ENCODE results near the gene KLHL33. TPM values are rescaled to one million over a fixed set of nuclear protein-coding genes. Genes with fewer than 3 reads are reported as not detected.

Gene KLHL33
- total and polyA plus RNA-seq, 12 donors, result 0.13 to 1.4 (median 0.40) TPM

DNA sequence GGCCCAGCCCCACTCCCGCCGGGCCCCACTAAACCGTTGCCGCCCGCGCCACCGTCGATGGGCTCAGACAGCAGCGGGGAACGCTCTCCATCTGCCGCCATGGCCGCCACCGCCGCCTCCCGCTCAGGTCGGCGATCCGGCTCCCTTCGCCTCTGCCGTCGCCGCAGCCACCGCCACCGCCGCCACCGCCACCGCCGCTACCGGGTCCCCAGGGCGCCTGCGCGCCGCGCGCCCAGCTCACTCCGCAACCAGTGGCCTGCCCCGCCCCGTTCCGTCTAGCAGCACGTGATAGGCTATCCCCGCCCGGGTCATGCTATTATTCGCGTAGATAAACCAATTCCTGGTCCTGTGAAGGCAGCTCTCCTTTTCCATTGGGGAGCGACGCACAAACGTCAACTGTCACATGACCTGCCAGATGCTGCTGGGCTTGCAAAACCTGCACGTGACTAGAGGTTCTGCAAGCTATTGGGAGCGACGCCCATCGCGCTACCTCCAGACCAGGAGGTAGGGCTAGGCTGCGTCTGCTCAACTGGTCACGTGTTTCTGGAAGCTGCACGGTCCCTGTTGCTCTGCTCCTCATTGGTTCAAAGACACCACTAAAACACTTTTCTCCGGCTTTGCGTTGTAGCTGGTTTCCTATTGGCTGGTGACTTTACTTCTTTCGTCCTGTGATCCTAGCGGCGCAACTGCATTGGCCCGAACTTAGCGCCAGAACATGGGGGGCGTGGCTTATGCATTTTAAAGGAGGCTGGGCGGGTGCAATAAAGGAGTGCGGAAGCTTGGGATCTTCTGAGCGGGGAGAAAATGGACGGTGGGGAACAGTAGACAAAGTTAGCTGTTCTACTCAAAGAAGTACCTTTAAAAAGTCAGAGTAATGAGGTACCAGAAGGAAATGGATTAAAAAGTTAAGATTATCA is 25.5 kb upstream of the KLHL33 start, which contains the start of gene PIP4P1:
PIP4P1 (minus strand) TSS at position 210 of the 917 bp plus-strand sequence; CDS start at position 101, 109 bp downstream.
- intact Hi-C loops (cut with DNase I), result loop anchor here in 7 of 10 donors (5.0 to 10.0 kb wide), 5 partner anchors 119 to 223 kb away; partner anchors contain the start of genes RNASE4 (in 5 of the 7), ANG (in 2 of the 7), CCNB1IP1 (in 1 of the 7) and PARP2 (in 1 of the 7)
- H3K4me1 ChIP-seq, result peaks cover 9 to 49% (median 24%) of the 10 kb centered on the region in 9 donors
- DNase-seq, result peak; percentile 97 to 99

DNA sequence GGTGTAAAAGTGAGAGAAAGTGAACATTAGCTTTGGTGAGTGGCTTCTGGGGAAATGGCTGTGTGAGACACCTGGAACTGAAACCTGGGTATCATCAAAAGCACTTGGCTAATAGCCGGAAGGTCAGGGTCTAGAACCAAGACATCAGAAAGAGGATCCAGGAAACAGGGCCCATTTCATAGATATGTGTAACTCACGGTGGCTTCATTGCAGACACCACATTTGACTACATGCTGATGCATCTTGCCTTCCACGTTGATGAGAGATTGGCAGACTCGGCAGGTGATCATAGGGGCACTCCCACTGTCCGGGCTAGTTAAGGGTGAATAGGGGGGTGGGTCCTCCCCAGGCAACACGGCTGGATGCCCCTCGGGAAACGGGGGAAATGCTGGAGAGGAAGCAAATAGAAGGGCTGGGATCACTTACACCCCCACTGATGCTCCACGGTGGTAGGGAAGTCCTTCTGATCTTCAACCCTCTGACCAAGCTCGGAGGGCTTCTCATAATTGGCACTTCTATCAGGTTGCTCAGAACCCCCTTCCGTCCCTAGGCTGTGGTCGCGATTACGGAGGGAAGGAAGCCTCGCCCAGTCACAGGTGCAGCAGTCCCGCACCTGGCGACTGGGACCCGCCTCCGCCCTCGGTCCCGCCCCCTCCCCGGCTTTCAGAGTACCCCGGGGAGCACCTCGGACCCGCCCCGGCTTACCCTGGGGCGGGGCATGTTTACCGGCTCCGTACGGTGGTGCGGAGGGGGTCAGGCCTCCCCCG is 24.7 kb upstream of the KLHL33 start:
- 6 to 8% methylated on average over 32 of the region's 32 CpGs for WGBS, 2 donors
- peaks cover 0 to 43% (median 30%) of the 10 kb centered on the region in 9 donors for H3K36me3 ChIP-seq
- peak in 2 of 8 donors; percentile 12 to 15 for ATAC-seq

More for the DNA sequence above, 25.5 kb upstream of the KLHL33 start, which contains the start of gene PIP4P1:
- no peaks in the 10 kb centered on the region for H3K27me3 ChIP-seq
- peak; percentile 96 to 99 (median 98) for ATAC-seq
- 0% methylated on average over 49 to 67 of the region's 67 CpGs for WGBS, 2 donors
- TF ChIP-seq, protein P1, sequence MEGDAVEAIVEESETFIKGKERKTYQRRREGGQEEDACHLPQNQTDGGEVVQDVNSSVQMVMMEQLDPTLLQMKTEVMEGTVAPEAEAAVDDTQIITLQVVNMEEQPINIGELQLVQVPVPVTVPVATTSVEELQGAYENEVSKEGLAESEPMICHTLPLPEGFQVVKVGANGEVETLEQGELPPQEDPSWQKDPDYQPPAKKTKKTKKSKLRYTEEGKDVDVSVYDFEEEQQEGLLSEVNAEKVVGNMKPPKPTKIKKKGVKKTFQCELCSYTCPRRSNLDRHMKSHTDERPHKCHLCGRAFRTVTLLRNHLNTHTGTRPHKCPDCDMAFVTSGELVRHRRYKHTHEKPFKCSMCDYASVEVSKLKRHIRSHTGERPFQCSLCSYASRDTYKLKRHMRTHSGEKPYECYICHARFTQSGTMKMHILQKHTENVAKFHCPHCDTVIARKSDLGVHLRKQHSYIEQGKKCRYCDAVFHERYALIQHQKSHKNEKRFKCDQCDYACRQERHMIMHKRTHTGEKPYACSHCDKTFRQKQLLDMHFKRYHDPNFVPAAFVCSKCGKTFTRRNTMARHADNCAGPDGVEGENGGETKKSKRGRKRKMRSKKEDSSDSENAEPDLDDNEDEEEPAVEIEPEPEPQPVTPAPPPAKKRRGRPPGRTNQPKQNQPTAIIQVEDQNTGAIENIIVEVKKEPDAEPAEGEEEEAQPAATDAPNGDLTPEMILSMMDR (IDR thresholded peaks at IDR 0.05), result no peak
- H3K4me3 ChIP-seq, result peak within 1 kb of the TSS; percentile 81 to 100 (median 94)
- peaks cover 0 to 38% (median 28%) of the 10 kb centered on the region in 9 donors for H3K36me3 ChIP-seq
- no peaks in the 10 kb centered on the region for H3K9me3 ChIP-seq
- H3K27ac ChIP-seq, result peak within 1 kb of the TSS; percentile 77 to 96 (median 93)

DNA sequence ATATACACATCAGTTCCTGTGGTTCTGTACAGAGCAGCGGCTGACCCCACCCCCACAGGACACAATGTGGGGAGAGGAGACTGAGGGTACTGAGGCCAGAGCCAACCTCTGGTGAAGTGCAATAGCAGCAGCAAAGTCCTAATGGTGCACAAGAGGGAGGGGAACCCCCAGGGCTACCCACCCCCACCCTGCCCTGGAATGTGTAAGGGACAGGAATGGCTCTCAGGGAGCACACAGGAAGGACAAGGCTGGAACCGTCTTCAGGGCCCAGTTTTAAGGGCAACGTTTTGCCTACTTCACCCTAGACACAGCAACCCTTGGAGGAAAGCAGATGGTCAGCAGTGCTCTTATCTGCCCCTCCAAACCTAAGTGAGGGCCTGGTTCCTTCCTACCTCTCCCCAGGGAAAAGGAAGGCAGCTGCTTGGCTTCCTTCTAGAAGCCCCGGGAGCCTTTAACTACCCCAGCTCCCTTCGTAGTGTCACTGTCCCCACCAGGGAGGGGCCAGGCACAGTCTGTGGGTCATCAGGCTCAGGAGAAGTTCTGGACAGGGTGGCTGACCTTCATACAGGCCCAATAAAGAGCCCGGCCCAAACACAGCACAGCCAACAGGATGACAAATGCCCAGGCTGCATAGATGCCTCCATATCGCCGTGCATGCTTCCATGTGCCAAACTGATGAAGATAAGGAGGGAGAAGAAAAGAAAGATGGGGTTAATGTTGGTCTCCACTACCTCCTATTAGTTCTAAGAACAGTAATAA is 22.2 kb upstream of the KLHL33 start:
- Histone ChIP-seq H3K4me1 (peaks cover 9 to 72% (median 40%) of the 10 kb centered on the region in 9 donors), H3K9me3 (no peaks in the 10 kb centered on the region), H3K27me3 (no peaks in the 10 kb centered on the region), H3K36me3 (peaks cover 0 to 43% (median 30%) of the 10 kb centered on the region in 9 donors), H3K27ac (peak overlapping the region in 2 of 10 donors; percentile 6 to 18), H3K4me3 (no peak overlapping the region)
- DNase-seq (no peak), ATAC-seq (no peak)
- intact Hi-C loops (cut with DNase I), result loop anchor here in 5 of 10 donors (5.0 to 10.0 kb wide), 4 partner anchors 41 to 154 kb away; partner anchors contain the start of gene PARP2 (in 4 of the 5)
- WGBS, 2 donors, result 56 to 59% methylated on average over 8 of the region's 8 CpGs
- TF ChIP-seq, protein P1 (IDR thresholded peaks at IDR 0.05), result no peak

More for the DNA sequence above, 24.7 kb upstream of the KLHL33 start:
- Histone ChIP-seq H3K4me1 (peaks cover 9 to 57% (median 32%) of the 10 kb centered on the region in 9 donors), H3K9me3 (no peaks in the 10 kb centered on the region), H3K27me3 (no peaks in the 10 kb centered on the region), H3K4me3 (peak overlapping the region; percentile 81 to 100 (median 94)), H3K27ac (peak overlapping the region; percentile 77 to 96 (median 93))
- peak in 1 of 2 donors; percentile 16 for DNase-seq
- TF ChIP-seq, protein P1 (IDR thresholded peaks at IDR 0.05), result no peak
- intact Hi-C loops (cut with DNase I), result loop anchor here in 7 of 10 donors (5.0 to 10.0 kb wide), 5 partner anchors 118 to 224 kb away; partner anchors contain the start of genes RNASE4 (in 5 of the 7), ANG (in 2 of the 7), CCNB1IP1 (in 1 of the 7) and PARP2 (in 1 of the 7)

Data from heart right ventricle (tissue), 16 donors.